DMS153 (cell line): Measurements from ENCODE around the gene LRRC8B.
"Not testable (repeated sequence)": the region's sequence is repeated elsewhere in the genome, so short reads cannot be mapped to it uniquely, and the experiment has no call there.

Experiments used
- DNase-seq: peaks from one replicate; lab custom pipeline; 2025; lab: John Stamatoyannopoulos, UW

LRRC8B gene

DNA sequence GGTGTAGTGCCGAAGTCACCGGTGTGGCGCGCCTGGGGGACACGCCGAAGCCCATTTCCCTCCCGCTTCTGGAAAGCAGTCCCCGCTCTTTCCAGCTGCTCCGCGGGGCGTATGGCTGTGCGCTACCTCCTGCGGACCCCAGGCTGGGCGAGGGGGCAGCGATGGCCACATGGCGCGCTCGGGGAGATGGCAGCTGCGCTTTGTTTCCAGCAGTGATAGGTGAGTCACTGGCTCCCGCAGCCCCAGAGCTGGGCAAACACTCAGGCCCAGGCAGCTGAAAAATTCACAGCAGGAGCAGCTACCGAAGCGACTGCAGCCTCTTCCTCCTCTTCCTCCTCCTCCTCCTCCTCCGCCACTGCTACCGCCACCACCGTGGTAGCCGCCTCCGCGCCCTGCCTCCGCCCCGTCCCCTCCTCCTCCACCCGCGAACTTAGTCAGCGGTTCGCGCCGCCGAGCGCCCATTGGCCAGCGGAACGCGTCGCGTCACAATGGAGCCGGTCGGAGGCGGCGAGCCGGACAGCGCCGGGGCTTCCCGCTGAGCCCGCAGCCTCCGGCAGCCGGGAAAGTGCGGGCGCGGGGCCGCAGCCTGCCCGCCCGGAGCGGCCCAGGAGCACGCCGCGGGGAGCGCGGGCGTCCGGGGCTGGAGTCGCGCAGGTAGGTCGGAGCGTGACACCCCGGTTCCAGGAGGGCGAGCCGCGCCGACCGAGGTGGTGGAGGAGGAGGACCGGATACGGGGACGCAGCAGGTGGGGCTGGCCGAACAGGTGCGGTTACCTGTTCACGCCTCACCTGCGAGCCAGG, at the start of gene LRRC8B:
Gene LRRC8B (plus strand): TSS at position 461 of the 800 bp plus-strand sequence. CDS start 57,822 bp downstream, outside the sequence.
- DNase-seq = peak; percentile 82

DNA sequence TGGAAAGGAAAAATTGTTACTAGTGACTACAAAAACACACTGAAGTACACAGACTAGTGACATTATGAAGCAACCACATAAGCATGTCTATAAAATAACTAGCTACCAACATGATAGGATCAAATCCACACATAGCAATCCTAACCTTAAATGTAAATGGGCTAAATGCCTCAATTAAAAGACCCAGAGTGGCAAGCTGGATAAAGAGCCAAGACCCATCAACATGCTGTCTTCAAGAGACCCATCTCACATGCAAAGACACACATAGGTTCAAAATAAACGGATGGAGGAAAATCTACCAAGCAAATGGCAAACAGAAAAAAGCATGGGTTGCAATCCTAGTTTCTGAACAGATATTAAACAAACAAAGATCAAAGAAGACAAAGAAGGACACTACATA, 49.4 kb upstream of the LRRC8B start:
- no peak for DNase-seq

DNA sequence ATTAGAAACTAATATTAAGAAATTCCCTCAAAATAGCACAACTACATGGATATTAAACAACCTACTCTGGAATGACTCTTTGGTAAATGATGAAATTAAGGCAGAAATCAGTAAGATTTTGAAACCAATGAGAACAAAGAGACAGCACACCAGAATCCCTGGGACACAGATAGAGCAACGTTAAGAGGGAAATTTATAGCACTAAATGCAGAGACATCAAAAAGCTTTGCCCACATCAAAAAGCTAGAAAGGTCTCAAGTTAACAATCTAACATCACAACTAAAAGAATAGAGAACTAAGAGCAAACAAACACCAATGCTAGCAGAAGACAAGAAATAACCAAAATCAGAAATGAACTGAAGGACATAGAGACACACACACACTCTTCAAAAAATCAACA, 48.6 kb upstream of the LRRC8B start:
- DNase-seq = no peak

DNA sequence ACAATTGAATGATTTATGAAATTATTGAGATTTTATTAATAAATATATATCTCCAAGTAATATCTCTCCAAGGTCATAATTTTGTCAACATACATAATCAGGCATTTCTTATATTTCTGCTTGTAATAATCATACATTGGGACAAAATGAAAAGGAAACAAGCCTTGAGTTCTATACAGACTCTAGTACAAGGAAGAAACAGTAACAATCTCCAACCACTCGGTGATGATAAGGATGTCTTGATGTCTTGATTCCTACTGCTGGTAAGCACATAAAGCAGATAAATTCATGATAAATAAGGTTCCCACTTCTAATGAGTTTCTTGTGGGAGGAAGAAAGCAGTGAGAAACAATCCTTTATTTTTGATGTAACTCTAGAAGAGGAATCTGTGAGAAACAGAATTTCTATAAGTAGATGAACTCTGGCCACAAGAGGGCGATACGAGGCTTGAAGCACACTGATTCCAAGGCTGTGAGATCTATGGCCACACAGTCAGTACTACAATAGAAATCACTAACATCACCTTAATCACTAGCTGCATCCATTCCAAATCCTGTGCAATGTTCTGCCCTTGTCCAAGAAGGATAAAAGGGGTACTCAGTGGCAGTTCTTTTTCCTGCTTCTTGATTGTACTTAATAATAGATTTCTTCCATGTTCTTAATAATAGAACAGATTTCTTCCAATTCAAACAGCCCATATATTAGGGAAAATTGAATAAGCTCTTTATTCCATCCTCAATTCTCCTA, 41.4 kb upstream of the LRRC8B start:
- peak; percentile 73 for DNase-seq

DNA sequence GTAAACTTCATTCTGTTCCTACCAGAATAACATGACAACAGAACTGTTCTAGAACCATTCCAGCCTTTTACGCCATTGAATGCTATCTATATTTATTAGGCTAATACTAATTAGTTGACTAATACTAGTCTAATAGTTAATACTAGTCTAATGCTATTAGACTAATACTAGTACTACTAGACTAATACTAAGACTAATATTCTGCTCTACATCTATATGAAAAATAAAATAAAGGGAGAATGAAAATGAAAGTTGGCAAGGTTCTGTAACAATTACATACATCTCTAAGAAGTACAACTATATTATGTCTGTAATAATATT, 40.9 kb upstream of the LRRC8B start:
- DNase-seq = no peak

DNA sequence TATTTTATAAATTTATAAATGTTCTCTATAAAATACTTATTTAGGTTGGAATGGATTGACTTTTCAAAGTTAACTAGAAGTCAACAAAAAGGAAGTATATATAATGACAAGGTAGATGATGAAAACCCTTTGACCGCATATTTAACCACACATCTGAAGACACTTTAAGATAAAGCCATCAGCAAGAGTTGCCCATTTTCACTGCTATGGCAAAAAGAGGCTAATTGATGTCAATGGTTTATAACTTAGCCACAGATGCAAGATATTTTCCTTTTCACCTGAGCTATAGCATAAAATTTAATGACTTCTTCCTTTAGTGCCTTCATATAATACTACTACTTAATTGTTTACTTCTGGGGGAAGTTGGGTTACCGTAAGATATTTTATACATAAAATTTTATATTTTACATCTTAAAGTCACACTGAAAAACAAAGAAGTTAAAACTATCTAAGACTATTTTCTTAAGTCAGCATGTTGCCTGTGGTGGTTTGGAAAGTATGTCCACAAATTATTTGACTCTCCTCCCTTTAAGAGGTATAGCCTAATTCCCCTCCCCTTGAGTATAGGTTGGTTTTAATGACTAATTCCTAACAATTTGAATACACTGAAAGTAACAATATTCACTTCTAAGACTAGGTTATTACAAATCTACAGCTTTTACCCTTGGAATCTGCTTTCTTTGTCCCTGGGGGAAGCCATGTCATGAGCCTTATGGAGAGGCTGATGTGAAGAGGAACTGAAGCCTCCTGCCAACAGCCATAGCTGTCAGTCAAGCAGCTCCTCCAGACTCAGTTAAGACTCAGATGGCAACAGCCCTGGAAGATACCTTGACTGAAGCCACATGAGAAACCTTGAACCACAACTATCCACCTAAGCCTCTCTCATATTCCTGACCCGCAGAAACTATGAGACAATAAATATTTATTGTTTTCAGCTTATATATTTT, 40.3 kb upstream of the LRRC8B start:
- DNase-seq = no peak

DNA sequence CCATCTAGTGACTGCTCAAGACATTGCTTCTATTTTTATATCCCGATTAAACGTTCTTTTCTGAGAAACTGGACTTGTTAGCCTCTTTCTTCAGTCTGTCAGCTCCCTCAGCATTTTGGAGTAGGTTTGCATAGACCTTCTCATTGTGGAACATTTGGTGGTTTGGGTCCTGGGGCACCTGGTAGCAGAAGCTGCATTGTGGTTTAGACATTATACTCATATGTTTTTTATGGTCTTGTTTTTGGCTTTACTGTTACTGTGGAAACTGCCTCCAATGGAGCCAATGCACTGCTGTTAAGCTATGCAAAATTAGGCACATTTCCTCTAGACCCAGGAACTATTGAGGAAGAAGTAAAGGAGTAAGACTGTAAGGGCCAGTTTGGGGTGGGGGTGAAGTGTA, 36.7 kb upstream of the LRRC8B start:
- no peak for DNase-seq

DNA sequence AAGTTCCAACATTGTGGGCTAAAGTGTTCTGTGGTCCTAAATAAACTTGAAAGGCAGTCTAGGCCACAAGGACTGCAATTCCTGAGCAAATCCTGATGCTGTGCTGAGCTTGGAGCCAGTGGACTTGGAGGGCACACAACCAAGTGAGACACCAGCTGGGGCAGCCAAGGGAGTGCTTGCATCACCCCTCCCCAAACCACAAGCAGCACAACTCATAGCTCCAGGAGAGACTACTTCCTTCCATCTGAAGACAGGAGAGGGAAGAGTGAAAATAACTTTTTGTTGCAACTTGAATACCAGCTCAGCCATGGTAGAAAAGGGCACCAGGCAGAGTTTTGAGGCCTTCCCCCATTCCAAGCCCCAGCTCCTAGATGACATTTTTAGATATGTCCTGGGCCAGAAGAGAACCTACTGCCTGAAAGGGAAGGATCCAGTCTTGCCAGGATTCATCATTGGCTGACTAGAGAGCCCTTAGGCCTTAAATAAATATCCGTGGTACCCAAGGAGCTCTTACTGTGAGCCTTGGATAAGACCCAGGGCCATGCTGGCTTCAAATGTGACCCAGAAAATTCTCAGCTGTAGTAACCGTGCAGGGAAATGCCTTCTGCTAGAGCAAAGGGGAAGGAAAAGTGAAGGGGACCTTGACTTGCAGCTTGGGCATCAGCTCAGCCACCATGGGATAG, 35.4 kb upstream of the LRRC8B start:
- DNase-seq = no peak

DNA sequence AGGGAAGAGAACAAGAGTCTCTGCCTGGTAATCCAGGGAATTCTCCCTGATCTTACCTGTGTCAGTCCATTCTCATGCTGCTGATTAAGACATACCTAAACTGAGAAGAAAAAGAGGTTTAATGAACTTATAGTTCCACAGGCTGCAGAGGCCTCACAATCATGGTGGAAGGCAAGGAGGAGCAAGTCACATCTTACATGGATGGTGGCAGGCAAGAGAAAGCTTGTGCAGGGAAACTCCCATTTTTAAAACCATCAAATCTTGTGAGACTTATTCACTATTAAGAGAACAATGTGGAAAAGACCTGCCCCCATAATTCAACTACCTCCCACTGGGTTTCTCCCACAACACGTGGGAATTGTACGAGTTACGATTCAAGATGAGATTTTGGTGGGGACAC, 34.2 kb upstream of the LRRC8B start:
- no peak for DNase-seq

DNA sequence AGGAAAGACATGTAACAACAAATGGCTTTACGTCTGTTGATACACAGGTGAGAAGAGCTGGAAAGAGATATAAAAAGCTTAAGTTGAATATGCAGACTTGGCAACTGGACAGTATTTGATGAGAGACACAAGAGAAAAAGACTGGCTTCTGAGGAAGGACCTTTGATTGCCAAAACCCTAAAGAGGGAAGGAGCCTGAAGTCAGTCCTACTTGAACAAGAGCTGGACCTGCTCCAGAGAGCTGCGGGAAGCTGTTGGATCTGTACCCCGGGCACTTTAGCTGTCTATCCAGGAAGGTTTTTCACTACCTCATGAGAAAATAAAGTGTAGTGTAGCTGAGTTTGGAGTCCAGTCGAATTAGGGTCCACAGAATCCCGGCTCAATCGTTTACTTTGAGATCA, 25.3 kb upstream of the LRRC8B start:
- DNase-seq = no peak

DNA sequence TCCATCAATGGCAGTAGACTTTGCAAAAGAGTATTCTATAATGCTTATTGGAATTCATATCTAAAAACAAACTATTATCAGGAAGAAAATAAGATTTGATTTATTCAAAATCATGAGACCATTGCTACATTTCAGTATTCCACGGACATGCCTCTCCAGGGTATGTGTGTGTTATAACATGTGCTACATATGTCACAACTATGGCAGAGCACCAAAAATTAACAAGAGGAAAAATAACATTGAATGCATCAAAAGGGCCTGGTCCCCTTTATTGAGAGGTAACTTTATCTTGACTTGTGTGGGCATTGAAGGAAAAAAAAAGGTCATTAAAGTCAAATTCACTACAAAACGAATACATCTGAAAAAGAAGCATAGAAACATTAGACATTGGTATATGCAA, 22.6 kb upstream of the LRRC8B start:
- DNase-seq = no peak

DNA sequence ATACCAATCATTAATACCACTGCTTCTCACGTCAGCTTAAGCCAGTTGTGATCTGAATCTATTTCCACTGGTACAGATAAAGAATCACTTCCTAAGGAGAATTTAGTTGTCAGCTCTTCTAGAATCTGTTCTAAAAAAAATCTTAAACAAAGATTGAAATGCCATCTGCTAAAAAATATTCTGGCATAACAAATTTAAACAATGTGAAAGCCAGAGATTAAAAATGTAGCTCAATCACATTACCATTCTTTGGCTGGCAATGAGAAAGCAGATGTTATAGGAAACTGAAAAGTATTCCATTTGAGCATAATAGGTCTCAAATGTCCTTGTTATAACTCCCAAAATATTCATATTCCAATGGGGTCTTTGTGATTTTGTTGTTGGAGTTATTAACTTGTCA, 21.7 kb upstream of the LRRC8B start:
- no peak for DNase-seq

DNA sequence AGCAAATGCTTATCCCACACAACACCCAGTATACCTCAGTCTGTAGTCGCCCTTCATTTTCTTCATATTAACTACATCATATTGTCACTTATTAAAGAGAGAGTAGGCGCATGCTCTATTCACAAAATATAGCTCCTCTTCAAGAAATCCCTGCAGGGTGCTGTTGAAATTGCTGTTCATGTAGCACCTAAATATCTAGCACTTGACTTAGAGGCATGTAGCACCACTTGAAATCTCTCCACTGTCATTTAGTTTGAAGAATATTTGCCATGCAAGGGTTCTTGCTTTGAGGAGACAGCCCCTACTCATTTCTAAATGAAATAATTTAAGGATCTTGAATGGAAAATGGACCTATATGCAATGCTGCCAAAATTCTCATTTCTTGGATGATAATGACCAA, 20.9 kb upstream of the LRRC8B start:
- DNase-seq = no peak

DNA sequence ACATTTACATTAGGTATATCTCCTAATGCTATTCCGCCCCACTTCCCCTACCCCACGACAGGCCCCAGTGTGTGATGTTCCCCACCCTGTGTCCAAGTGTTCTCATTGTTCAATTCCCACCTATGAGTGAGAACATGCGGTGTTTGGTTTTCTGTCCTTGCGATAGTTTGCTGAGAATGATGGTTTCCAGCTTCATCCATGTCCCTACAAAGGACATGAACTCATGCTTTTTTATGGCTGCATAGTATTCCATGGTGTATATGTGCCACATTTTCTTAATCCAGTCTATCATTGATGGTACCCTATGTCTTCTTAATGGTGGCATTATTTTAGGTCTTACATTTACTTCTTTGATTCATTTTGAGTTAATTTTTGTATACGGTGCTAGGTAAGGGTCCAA, 14.6 kb upstream of the LRRC8B start:
- DNase-seq = not testable (repeated sequence)

DNA sequence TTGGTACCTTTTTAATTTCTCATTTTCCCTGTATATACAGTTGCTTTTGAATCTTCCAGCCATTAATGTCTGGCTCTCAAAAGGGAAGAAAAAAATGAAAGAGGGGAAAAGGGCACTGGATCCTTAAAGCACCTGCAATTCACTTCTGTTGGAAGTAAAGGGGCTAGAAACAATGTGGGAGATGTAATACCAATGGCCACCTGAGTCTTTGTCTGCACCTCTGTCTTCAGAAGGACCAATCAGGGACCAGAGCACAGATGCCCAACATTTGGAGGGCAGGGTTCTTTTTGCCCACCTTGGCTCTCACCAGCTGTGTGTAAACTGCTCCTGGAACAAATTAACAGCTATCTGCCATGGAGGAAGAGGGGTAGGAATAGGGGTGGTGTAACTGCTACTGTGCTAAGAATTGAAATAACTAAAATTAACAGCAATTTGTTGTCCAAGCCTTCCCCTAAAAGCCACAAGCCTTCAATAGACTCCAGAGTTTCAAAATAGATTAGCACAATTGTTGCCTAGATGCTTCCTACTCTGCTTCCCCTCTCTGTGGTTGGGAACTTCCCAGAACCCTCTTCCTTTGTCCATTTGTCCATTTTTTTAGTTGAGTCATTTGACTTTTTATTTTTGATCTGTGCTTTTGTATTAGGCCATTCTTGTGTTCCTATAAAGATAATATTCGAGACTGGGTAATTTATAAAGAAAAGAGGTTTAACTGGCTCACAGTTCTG, 11.5 kb upstream of the LRRC8B start:
- DNase-seq = no peak

DNA sequence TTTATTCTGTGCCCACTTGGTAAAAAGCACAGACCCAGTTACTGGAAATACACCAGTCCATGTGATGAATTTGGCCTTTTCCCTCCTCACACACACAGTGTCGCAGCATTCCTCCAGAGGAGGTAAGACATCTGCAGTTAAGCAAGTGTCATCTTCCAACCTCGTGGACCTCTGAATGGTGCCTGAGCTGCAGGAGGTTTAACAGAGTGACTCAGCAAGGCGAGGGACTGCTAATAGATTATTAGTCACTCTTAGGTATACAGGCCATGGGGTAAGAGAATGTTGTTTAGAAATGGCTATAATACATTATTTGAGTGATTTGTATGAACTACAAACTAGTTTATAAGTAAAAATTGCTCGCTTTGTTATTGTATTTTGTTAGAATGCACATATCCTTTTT, 8.6 kb upstream of the LRRC8B start:
- DNase-seq = no peak

DNA sequence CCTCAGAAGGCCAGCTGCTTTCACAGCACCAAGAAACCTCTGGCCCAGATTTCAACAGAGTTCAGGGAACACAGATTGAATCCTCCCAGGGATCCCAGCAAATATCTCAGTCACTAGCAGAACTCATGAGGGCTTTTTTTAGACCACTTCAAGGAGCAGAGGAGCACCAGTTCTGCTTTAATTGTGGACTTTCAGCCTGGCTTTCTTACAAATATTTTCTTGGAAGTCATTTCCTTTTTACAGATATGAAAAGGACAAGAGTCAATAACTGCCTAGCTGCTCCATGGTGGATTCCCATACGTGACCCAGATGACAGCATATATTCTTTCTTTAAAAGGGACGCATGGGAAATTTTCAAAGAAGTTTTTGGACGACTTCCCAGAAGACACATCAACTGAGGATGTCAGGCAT, 6.4 kb upstream of the LRRC8B start:
- no peak for DNase-seq

DNA sequence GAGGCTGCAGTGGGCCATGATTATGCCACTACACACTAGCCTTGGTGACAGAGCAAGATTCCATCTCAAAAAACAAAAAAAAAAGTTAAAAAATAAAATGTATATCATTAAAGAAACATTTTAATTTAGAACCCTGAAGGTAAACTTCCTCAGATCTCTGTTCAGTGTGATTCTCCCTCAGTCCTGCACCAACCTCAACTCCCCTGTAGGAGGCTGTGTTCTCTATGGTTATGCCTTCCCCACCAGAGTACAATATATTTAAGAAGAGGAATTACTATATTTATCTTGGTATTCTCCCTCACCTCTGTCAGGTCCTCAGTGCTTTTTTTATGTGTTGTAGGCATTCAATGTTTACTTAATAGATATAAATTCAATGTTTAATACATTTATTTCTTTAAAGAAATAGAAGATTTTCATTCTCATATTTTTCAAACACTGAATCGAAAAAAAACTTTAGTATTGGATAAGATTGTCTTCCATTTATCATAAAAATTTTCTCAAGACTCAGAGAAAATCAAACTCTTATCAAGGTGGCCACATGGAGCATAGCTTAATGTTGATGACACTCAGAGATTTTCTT, 4.8 kb upstream of the LRRC8B start:
- no peak for DNase-seq

DNA sequence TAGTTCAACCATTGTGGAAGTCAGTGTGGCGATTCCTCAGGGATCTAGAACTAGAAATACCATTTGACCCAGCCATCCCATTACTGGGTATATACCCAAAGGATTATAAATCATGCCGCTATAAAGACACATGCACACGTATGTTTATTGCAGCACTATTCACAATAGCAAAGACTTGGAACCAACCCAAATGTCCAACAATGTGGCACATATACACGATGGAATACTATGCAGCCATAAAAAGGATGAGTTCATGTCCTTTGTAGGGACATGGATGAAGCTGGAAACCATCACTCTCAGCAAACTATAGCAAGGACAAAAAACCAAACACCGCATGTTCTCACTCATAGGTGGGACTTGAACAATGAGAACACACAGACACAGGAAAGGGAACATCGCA, 2.7 kb upstream of the LRRC8B start:
- not testable (repeated sequence) for DNase-seq

DNA sequence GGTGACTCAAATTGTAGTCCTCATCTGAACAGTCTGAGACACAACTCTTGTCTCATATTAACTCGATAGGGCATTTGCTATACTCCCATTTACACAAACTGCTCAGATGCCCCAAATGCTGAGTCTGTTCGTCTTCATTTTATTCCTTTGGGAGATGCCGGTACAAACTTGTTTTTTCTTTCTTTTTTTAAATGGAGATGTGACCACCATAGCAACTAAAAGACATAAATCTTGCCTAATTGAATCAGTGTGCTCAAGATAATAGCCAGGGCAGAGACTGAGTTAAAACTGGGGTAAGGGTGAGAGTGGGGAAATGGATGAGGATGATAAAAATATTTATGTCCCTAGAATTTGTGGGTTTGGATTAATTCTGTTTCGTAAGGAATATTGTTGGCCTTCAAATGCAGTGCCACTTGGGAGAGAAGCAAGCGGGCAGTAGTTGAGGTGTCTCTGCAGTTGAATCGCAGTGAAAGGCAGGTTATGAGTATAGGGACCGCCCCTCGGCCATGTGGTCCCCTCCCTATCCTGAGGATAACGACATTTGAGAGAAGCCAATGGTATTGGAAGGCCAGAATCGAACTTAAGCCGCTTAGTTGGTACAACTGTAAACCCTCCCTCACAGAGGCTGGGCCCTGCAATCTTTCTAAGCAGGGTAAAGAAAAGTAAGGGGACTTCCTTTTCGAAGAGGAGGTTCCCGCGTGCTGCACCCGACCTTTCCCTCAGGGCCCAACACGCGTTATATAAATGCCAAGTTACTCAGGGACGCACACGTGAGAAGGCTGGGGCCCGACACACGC, 859 bp upstream of the LRRC8B start:
- peak; percentile 82 for DNase-seq
